GM06990 (cell line): Measurements from ENCODE around the gene CLPTM1L.
"Not testable (repeated sequence)": the region's sequence is repeated elsewhere in the genome, so short reads cannot be mapped to it uniquely, and the experiment has no call there.

Experiments
- DNase-seq: peaks from one replicate; pipeline ENCODE4 v3.0.0-alpha.2; 2011; ENCODE audit not compliant: insufficient read length; ENCODE audit errors: extremely low read depth
- H3K27me3 ChIP-seq: replicated peaks from 2 replicates; pipeline ENCODE4 v1.6.0; 2011; ENCODE audit warnings: low read length; ENCODE audit not compliant: control insufficient read depth, insufficient read depth
- H3K36me3 ChIP-seq: 2 replicates; pipeline ENCODE4 v1.5.1; 2011; ENCODE audit warnings: low read length; ENCODE audit not compliant: control insufficient read depth, insufficient read depth
- H3K4me3 ChIP-seq: replicated peaks from 2 replicates; pipeline ENCODE4 v1.5.1; 2011; ENCODE audit warnings: low read depth, mild to moderate bottlenecking, control low read depth, low read length
- TF ChIP-seq, protein P1 (sequence below): IDR thresholded peaks from 2 replicates; pipeline ENCODE4 v1.5.1; 2011; ENCODE audit warnings: low read length, control low read depth, mild to moderate bottlenecking, inconsistent platforms; ENCODE audit not compliant: insufficient read depth, poor library complexity, severe bottlenecking

CLPTM1L gene

DNA sequence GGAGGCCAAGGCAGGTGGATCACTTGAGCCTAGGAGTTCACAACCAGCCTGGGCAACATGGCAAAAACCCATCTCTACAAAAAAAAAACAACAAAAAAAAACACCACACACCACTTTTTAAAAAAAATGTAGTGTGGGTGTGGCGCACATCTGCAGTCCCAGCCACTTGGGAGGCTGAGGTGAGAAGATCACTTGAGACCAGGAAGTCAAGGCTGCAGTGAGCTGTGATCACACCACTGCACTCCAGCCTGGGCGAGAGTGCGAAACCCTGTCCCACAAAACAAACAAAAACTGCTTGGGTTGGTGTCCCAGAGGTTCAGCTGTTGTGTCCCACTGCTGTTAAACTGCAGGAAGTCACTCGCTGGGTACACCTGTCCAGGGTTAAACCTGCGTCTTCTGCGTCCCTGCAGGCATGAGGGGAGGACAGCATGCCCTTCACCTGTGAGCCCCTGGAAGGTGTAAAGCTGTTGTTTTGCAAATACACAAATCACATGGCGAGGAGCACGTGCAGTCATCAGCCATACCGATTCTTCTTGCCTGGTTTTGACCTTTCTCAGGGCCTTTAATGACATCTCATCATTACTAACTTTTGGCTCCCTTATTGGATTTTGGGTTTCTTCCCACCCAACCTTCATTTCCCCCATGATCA, 29.3 kb upstream of the CLPTM1L start:
- DNase-seq, result no peak
- TF ChIP-seq, protein P1, sequence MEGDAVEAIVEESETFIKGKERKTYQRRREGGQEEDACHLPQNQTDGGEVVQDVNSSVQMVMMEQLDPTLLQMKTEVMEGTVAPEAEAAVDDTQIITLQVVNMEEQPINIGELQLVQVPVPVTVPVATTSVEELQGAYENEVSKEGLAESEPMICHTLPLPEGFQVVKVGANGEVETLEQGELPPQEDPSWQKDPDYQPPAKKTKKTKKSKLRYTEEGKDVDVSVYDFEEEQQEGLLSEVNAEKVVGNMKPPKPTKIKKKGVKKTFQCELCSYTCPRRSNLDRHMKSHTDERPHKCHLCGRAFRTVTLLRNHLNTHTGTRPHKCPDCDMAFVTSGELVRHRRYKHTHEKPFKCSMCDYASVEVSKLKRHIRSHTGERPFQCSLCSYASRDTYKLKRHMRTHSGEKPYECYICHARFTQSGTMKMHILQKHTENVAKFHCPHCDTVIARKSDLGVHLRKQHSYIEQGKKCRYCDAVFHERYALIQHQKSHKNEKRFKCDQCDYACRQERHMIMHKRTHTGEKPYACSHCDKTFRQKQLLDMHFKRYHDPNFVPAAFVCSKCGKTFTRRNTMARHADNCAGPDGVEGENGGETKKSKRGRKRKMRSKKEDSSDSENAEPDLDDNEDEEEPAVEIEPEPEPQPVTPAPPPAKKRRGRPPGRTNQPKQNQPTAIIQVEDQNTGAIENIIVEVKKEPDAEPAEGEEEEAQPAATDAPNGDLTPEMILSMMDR, result no peak
- peaks cover 1% of the 10 kb centered on the region for H3K27me3 ChIP-seq

DNA sequence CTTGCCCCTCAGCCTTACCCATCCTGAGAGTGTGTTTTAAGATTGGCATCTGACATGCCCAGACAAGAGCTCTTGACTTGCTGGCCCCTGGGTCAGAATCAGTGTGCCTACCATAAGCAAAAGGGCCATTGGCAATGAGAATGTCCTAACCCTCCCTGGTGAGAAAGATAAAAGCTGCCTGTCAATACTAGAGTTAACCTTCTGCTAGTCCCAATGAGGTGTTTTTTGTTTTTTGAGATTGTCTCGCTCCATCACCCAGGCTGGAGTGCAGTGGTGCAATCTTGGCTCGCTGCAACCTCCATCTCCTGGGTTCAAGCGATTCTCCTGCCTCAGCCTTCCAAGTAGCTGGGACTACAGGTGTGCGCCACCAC, 27.1 kb upstream of the CLPTM1L start:
- H3K4me3 ChIP-seq, H3K27me3 ChIP-seq, DNase-seq, H3K36me3 ChIP-seq: not testable (repeated sequence)

More for the DNA sequence above, 29.3 kb upstream of the CLPTM1L start:
- H3K36me3 ChIP-seq, result no peaks in the 10 kb centered on the region
- no peak overlapping the region for H3K4me3 ChIP-seq

DNA sequence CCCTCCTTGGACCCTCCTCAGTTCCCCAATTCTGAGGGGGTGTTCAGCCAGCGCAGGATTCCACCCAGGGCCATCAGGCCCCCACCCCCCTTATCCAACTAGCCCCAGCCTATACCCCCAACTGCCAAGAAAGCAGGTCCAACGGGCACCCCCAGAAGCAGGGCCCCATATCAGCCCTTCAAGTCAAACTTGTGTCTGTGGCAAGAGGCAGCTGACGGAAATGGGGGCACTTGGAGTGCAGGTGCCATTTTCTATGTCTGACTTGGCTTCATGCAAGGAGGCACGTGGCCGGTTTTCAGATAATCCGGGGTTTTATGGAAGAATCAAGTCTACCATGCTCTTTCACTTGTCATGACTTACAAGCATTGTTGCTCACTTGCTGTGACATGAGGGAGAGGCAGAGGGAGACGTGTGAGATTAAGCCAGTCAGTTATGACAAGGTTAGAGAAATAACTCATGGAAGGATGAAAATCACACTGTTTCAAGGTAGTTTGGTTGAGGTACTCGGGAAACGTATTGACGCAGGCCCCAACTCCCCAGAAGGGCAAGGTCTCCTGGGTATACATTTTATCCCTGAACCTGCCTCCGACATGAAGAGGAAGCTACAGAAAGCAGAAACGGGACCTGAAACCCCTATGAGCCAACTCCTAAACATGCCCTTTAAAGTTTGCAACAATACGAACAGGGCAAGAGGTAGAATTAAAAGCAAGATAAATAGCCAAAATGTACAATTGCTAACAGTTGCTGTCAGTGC, 26.5 kb upstream of the CLPTM1L start:
- H3K36me3 ChIP-seq, result no peaks in the 10 kb centered on the region
- TF ChIP-seq, protein P1, result no peak
- H3K4me3 ChIP-seq, result no peak overlapping the region
- peaks cover 1% of the 10 kb centered on the region; the same call in 1 of the 2 replicates for H3K27me3 ChIP-seq
- no peak for DNase-seq

DNA sequence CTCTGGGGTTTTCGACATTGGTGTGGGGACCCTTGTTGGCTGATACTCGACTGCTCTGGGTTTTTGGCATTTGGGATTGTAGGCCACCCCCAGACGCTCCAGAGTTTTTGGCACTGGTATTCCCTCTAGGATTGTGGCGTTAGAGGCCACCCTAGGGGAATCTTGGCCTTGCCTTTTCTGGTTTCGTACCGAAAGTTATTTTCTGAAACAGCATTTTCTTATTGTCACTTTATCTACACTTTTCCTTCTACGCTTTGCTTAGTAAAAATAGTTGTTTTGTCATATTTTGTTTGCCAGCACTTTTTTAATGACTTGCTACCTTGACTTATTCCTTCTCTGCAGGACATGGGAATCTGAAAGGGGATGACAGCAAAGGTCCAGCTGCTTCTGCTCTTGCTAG, 25.1 kb upstream of the CLPTM1L start:
- TF ChIP-seq, protein P1, result no peak
- H3K27me3 ChIP-seq, result 0 out of 2 replicates have a peak, but pooled peaks cover 1% of the 10 kb centered on the region

DNA sequence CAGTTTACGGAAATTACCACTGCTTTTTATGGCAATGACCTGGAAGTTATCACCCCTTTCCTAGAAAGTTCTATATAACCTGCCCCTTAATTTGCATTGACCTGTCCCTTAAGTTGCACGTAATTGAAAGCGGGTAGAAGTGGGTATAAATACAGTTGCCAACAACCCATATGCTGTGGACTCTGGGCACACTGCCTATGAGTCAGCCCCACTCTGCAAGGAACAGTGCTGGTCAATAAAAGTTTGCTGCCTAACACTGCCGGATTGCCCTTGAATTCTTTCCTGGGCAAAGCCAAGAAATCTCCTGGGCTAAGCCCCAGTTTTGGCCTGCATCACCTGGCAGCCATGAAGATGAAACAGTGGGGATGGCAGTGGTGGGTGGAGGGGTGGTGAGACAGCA, 23.9 kb upstream of the CLPTM1L start:
- TF ChIP-seq, protein P1, result no peak

More for the DNA sequence above, 25.1 kb upstream of the CLPTM1L start:
- Histone ChIP-seq H3K36me3 (no peaks in the 10 kb centered on the region), H3K4me3 (no peak overlapping the region)
- DNase-seq, result no peak

DNA sequence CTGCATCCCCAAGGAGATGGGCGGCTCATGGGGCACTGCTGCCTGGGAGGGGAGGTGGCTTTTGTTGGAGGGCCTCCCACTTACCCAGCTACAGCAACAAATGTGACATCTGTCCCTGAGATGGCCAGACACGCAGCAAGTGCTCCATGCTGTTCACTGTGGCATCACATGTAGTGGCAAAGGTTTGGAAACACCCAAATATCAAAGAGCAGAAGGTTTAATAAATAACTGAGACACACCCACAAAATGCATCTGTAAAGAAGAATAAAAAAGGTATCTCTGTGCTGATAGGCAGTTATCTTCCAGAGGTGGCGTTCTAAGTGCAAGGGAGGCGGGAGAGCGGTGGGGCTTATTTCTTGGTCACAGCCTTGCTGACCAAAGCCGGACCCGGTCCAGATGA, 23.3 kb upstream of the CLPTM1L start:
- no peaks in the 10 kb centered on the region for H3K36me3 ChIP-seq
- 0 out of 2 replicates have a peak, but pooled peaks cover under 1% of the 10 kb centered on the region for H3K27me3 ChIP-seq

More for the DNA sequence above, 23.9 kb upstream of the CLPTM1L start:
- Histone ChIP-seq H3K4me3 (no peak overlapping the region), H3K27me3 (0 out of 2 replicates have a peak, but pooled peaks cover 1% of the 10 kb centered on the region), H3K36me3 (no peaks in the 10 kb centered on the region)
- DNase-seq, result no peak

More for the DNA sequence above, 23.3 kb upstream of the CLPTM1L start:
- no peak for DNase-seq
- H3K4me3 ChIP-seq, result no peak overlapping the region
- TF ChIP-seq, protein P1, result no peak
